ENCODE data around the gene SLC24A4.

DNA sequence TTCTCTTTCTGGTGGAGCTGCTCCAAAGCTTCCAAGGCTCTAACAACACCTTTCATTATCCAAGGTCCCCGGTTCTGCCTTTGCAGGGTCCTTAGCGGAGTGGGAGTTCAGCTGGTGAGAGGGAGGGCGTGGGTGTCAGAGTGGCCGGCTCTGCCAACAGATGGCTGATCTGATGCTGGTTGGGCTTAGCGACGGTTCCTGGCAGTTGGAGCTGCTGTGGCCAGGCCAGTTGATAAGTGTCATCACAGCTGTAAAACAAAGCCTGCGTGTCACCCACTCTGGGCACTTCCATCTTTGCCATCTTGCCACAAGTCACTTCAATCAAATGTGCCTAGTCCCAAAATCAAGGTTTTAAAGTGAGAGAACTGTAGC, 226.9 kb downstream of the SLC24A4 start:
- no peak for TF ChIP-seq TAF1 (IDR thresholded peaks at IDR 0.05; ENCODE audit: borderline replicate concordance, low read depth, low read length)
- no peak for TF ChIP-seq POLR2AphosphoS5 (IDR thresholded peaks at IDR 0.05; ENCODE audit: low read depth, low read length)
- TF ChIP-seq POLR2A (IDR thresholded peaks at IDR 0.05; ENCODE audit: low read depth, low read length) = no peak

Data from GM12892 (cell line).